H9 (cell line): ENCODE data around the gene TSPEAR. TPM values are rescaled to one million over a fixed set of nuclear protein-coding genes. Genes with fewer than 3 reads are reported as not detected.

Experiments
- DNase-seq: peaks from one replicate; pipeline ENCODE4 v3.0.0-alpha.2; 2017
- H2AFZ ChIP-seq: one replicate; pipeline ENCODE4 v1.6.1; 2013; ENCODE audit warnings: mild to moderate bottlenecking, low read length, control low read depth, moderate library complexity
- H2AK5ac ChIP-seq: 2 replicates; pipeline ENCODE4 v1.6.1; 2013; ENCODE audit warnings: low read length, control low read depth, mixed read lengths; ENCODE audit not compliant: insufficient read length
- H2BK120ac ChIP-seq: one replicate; pipeline ENCODE4 v1.6.1; 2013; ENCODE audit warnings: low read depth, mild to moderate bottlenecking, low read length, control low read depth, inconsistent platforms; ENCODE audit not compliant: poor library complexity, severe bottlenecking
- H2BK12ac ChIP-seq: 2 replicates; pipeline ENCODE4 v1.6.1; 2013; ENCODE audit warnings: low read length, control low read depth, mixed read lengths, low read depth; ENCODE audit not compliant: insufficient read length
- H2BK15ac ChIP-seq: 2 replicates; pipeline ENCODE4 v1.6.1; 2013; ENCODE audit warnings: low read depth, low read length, control low read depth
- H2BK20ac ChIP-seq: one replicate; pipeline ENCODE4 v1.6.1; 2013; ENCODE audit warnings: low read depth, mild to moderate bottlenecking, low read length, control low read depth, inconsistent platforms; ENCODE audit not compliant: poor library complexity, severe bottlenecking
- H2BK5ac ChIP-seq: 2 replicates; pipeline ENCODE4 v1.6.1; 2013; ENCODE audit warnings: low read length, control low read depth, mixed read lengths; ENCODE audit not compliant: insufficient read length
- H3K14ac ChIP-seq: 2 replicates; pipeline ENCODE4 v1.6.1; 2013; ENCODE audit warnings: low read length, control low read depth; ENCODE audit not compliant: insufficient read depth
- H3K18ac ChIP-seq: 2 replicates; pipeline ENCODE4 v1.6.1; 2013; ENCODE audit warnings: low read depth, mild to moderate bottlenecking, mixed read lengths, low read length, control low read depth; ENCODE audit not compliant: insufficient read length
- H3K23ac ChIP-seq: 2 replicates; pipeline ENCODE4 v1.6.1; 2013; ENCODE audit warnings: low read length, control low read depth, mixed read lengths, low read depth; ENCODE audit not compliant: insufficient read length
- H3K23me2 ChIP-seq: 2 replicates; pipeline ENCODE4 v1.6.1; 2013; ENCODE audit warnings: low read depth, mild to moderate bottlenecking, mixed read lengths, low read length, control low read depth; ENCODE audit not compliant: insufficient read length, poor library complexity, severe bottlenecking
- H3K27ac ChIP-seq: 2 replicates; pipeline ENCODE4 v1.5.1; 2013; ENCODE audit warnings: low read length, control low read depth, mixed read lengths, low read depth; ENCODE audit not compliant: insufficient read length
- H3K27me3 ChIP-seq: 2 replicates; pipeline ENCODE4 v1.6.1; 2013; ENCODE audit warnings: low read length, control low read depth, inconsistent platforms; ENCODE audit not compliant: insufficient read depth
- H3K4ac ChIP-seq: 2 replicates; pipeline ENCODE4 v1.6.1; 2013; ENCODE audit warnings: low read depth, mild to moderate bottlenecking, control low read depth, inconsistent platforms, low read length, moderate library complexity
- H3K4me1 ChIP-seq: 2 replicates; pipeline ENCODE4 v1.6.1; 2013; ENCODE audit warnings: low read length, control low read depth, inconsistent platforms; ENCODE audit not compliant: insufficient read depth
- H3K4me2 ChIP-seq: 2 replicates; pipeline ENCODE4 v1.6.1; 2013; ENCODE audit warnings: low read length, control low read depth, mixed read lengths; ENCODE audit not compliant: insufficient read length, insufficient read depth
- H3K56ac ChIP-seq: 2 replicates; pipeline ENCODE4 v1.6.1; 2013; ENCODE audit warnings: low read depth, mild to moderate bottlenecking, mixed read lengths, low read length, control low read depth; ENCODE audit not compliant: insufficient read length
- H3K79me1 ChIP-seq: 2 replicates; pipeline ENCODE4 v1.6.1; 2013; ENCODE audit warnings: low read depth, mild to moderate bottlenecking, moderate library complexity, low read length, control low read depth, inconsistent platforms; ENCODE audit not compliant: insufficient read depth, poor library complexity, severe bottlenecking
- H3K79me2 ChIP-seq: 2 replicates; pipeline ENCODE4 v1.6.1; 2013; ENCODE audit warnings: low read length, control low read depth, inconsistent platforms; ENCODE audit not compliant: insufficient read depth
- H3K9ac ChIP-seq: 2 replicates; pipeline ENCODE4 v1.6.1; 2013; ENCODE audit warnings: low read length, control low read depth, mixed read lengths; ENCODE audit not compliant: insufficient read length; ENCODE audit errors: extremely low read depth
- H3K9me3 ChIP-seq: one replicate; pipeline ENCODE4 v1.6.1; 2013; ENCODE audit warnings: low read depth, low read length, inconsistent platforms; ENCODE audit not compliant: control insufficient read depth
- H3T11ph ChIP-seq: one replicate; pipeline ENCODE4 v1.6.1; 2013; ENCODE audit warnings: mild to moderate bottlenecking, low read length, control low read depth, inconsistent platforms
- H4K20me1 ChIP-seq: one replicate; pipeline ENCODE4 v1.6.1; 2013; ENCODE audit not compliant: control insufficient read depth, insufficient read length, insufficient read depth
- H4K5ac ChIP-seq: 2 replicates; pipeline ENCODE4 v1.6.1; 2013; ENCODE audit warnings: low read depth, mild to moderate bottlenecking, mixed read lengths, low read length, control low read depth; ENCODE audit not compliant: insufficient read length
- H4K8ac ChIP-seq: replicated peaks from 2 replicates; pipeline ENCODE4 v1.6.1; 2013; ENCODE audit warnings: low read length, control low read depth, mixed read lengths, low read depth; ENCODE audit not compliant: insufficient read length
- H4K91ac ChIP-seq: 2 replicates; pipeline ENCODE4 v1.6.1; 2013; ENCODE audit warnings: low read depth, mild to moderate bottlenecking, moderate library complexity, mixed read lengths, low read length, control low read depth; ENCODE audit not compliant: insufficient read length
- H3K27ac Mint-ChIP-seq, 3 experiments: 2 replicates in 2 of 3; 3 replicates in 1 of 3; pipeline ENCODE4 v1.8.0; 2020 to 2021; ENCODE audit warnings: mixed read lengths in 3 of 3, mild to moderate bottlenecking in 1 of 3, moderate library complexity in 1 of 3
- H3K27me3 Mint-ChIP-seq: 2 replicates; pipeline ENCODE4 v1.8.0; 2021; ENCODE audit warnings: low read depth, mild to moderate bottlenecking, moderate library complexity, mixed read lengths
- H3K36me3 Mint-ChIP-seq, 3 experiments: 2 replicates in 2 of 3; 3 replicates in 1 of 3; pipeline ENCODE4 v1.8.0; 2020 to 2021; ENCODE audit warnings: low read depth in 3 of 3, mixed read lengths in 3 of 3; ENCODE audit not compliant: insufficient read depth in 1 of 3
- H3K4me1 Mint-ChIP-seq, 2 experiments: 2 replicates each; pipeline ENCODE4 v1.8.0; 2020; ENCODE audit warnings: mixed read lengths in 2 of 2
- H3K4me3 Mint-ChIP-seq, 2 experiments: 2 replicates in 1 of 2; 3 replicates in 1 of 2; pipeline ENCODE4 v1.8.0; 2020 to 2021; ENCODE audit warnings: mild to moderate bottlenecking in 2 of 2, mixed read lengths in 2 of 2, moderate library complexity in 1 of 2
- H3K9me3 Mint-ChIP-seq, 2 experiments: 2 replicates in 1 of 2; 3 replicates in 1 of 2; pipeline ENCODE4 v1.8.0; 2020; ENCODE audit warnings: mild to moderate bottlenecking in 2 of 2, mixed read lengths in 2 of 2, moderate library complexity in 1 of 2
- WGBS: extraction: QIAGEN DNeasy Blood & Tissue Kit; methylation state at CpG from one replicate; pipeline ENCODE4 v1.1.7; 2013; ENCODE audit warnings: missing lambda C conversion rate, low lambda C conversion rate, mixed read lengths; ENCODE audit not compliant: insufficient read length; ENCODE audit errors: extremely low coverage; 5-methylcytosine and 5-hydroxymethylcytosine counted together
- total RNA-seq: library from RNA; stranded (reverse); gene quantifications from 2 replicates; pipeline ENCODE4 v1.2.1, GENCODE V29; 2021
- TF ChIP-seq, protein P1 (sequence below): fragments of 200-600 bp; sonication (generic); conservative IDR thresholded peaks from 3 replicates; pipeline ENCODE4 v1.8.0; 2021; ENCODE audit warnings: antibody characterized with exemption, mild to moderate bottlenecking

The TSPEAR gene
- total RNA-seq, 1 experiment from 2014 or later = 1.3 TPM

GRCh38 chr21:44677881-44678280 lies 33.5 kb downstream of the TSPEAR start:
- peaks cover 25% of the 10 kb centered on the region for H3K27me3 Mint-ChIP-seq
- no peaks in the 10 kb centered on the region for H3K79me2 ChIP-seq
- H3K79me1 ChIP-seq = no peaks in the 10 kb centered on the region
- peaks cover 6 to 13% of the 10 kb centered on the region in 2 experiments; a peak in 3 of 4 replicates for H3K4me1 Mint-ChIP-seq
- TF ChIP-seq, protein P1, sequence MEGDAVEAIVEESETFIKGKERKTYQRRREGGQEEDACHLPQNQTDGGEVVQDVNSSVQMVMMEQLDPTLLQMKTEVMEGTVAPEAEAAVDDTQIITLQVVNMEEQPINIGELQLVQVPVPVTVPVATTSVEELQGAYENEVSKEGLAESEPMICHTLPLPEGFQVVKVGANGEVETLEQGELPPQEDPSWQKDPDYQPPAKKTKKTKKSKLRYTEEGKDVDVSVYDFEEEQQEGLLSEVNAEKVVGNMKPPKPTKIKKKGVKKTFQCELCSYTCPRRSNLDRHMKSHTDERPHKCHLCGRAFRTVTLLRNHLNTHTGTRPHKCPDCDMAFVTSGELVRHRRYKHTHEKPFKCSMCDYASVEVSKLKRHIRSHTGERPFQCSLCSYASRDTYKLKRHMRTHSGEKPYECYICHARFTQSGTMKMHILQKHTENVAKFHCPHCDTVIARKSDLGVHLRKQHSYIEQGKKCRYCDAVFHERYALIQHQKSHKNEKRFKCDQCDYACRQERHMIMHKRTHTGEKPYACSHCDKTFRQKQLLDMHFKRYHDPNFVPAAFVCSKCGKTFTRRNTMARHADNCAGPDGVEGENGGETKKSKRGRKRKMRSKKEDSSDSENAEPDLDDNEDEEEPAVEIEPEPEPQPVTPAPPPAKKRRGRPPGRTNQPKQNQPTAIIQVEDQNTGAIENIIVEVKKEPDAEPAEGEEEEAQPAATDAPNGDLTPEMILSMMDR = no peak
- H3K4me3 Mint-ChIP-seq = no peak overlapping the region
- no peak overlapping the region for H2BK120ac ChIP-seq
- H3K23me2 ChIP-seq = no peaks in the 10 kb centered on the region
- no peak overlapping the region for H2BK5ac ChIP-seq
- no peak overlapping the region for H2AFZ ChIP-seq
- no peak overlapping the region for H4K8ac ChIP-seq
- no peaks in the 10 kb centered on the region for H4K20me1 ChIP-seq
- no peak overlapping the region for H2BK12ac ChIP-seq
- no peak overlapping the region for H2BK20ac ChIP-seq
- no peaks in the 10 kb centered on the region; the same call in 1 of the 2 replicates for H3K4me1 ChIP-seq
- H3T11ph ChIP-seq = no peak overlapping the region
- H2BK15ac ChIP-seq = no peak overlapping the region; the same call in 1 of the 2 replicates
- no peak overlapping the region for H3K27ac Mint-ChIP-seq
- H3K36me3 Mint-ChIP-seq = peaks cover 0 to 6% (median 0%) of the 10 kb centered on the region in 3 experiments; a peak in 3 of 7 replicates
- H3K9ac ChIP-seq = no peak overlapping the region
- no peak overlapping the region for H3K18ac ChIP-seq
- no peak overlapping the region for H2AK5ac ChIP-seq
- H4K5ac ChIP-seq = no peak overlapping the region
- no peak overlapping the region for H3K27ac ChIP-seq
- H3K4me2 ChIP-seq = no peak overlapping the region
- no peak overlapping the region for H3K14ac ChIP-seq
- H4K91ac ChIP-seq = no peak overlapping the region
- WGBS = no CpG with 5 or more reads among the region's 13 CpGs
- H3K4ac ChIP-seq = no peak overlapping the region
- peaks cover 3 to 4% of the 10 kb centered on the region in 2 experiments for H3K9me3 Mint-ChIP-seq
- H3K23ac ChIP-seq = no peak overlapping the region
- no peaks in the 10 kb centered on the region for H3K9me3 ChIP-seq
- H3K27me3 ChIP-seq = no peaks in the 10 kb centered on the region
- peak; percentile 12 for DNase-seq
- no peak overlapping the region for H3K56ac ChIP-seq
